Ascending aorta (tissue), 2 donors: ENCODE measurements around the gene ACTG1. TPM values are rescaled to one million over a fixed set of nuclear protein-coding genes. Genes with fewer than 3 reads are reported as not detected.

Experiments
- DNase-seq, 2 donors: peaks; one replicate each; pipeline ENCODE4 v3.0.0-alpha.2; 2019; ENCODE audit warnings: low spot score in 2 of 2
- H3K27ac ChIP-seq, 2 donors: fragments of 200-600 bp; sonication (generic); one replicate each; pipeline ENCODE4 v1.5.1; 2016 to 2017; ENCODE audit warnings: mild to moderate bottlenecking in 1 of 2
- H3K27me3 ChIP-seq: fragments of 200-600 bp; sonication (generic); one replicate; pipeline ENCODE4 v1.5.1; 2017
- H3K36me3 ChIP-seq, 2 donors: fragments of 200-600 bp; sonication (generic); one replicate each; pipeline ENCODE4 v1.5.1; 2016
- H3K4me1 ChIP-seq, 2 donors: fragments of 200-600 bp; sonication (generic); one replicate each; pipeline ENCODE4 v1.5.1; 2016 to 2017; ENCODE audit warnings: mild to moderate bottlenecking in 1 of 2
- H3K4me3 ChIP-seq, 2 donors: fragments of 200-600 bp; sonication (generic); one replicate each; pipeline ENCODE4 v1.5.1; 2016 to 2017; ENCODE audit warnings: mild to moderate bottlenecking in 1 of 2
- H3K9me3 ChIP-seq, 2 donors: fragments of 200-600 bp; sonication (generic); one replicate each; pipeline ENCODE4 v1.5.1; 2016
- CTCF ChIP-seq, 3 experiments: fragments of 200-600 bp in 2 of 3; fragments of 450-650 bp in 1 of 3; sonication (generic) in 2 of 3; IDR thresholded peaks; one replicate each; pipeline ENCODE4 v1.5.1; 2016 to 2019; ENCODE audit warnings: antibody characterized with exemption in 3 of 3, mild to moderate bottlenecking in 1 of 3, moderate library complexity in 1 of 3
- intact Hi-C: fragments of 100-400 bp; cut with DNase I; formaldehyde crosslinking; loops from one replicate; pipeline ENCODE4 v1.15.1; 2023
- total RNA-seq: library from RNA; depleted of rRNA; stranded (reverse); fragments of >200 nt; gene quantifications from one replicate; pipeline ENCODE4 v1.1.0, GENCODE V29; 2016

ACTG1 gene
- total RNA-seq, 1 donor from 2014 or later: 6,075 TPM

- Histone ChIP-seq H3K36me3 (no peaks in the 10 kb centered on the region), H3K27ac (no peak overlapping the region), H3K9me3 (no peaks in the 10 kb centered on the region), H3K4me1 (no peaks in the 10 kb centered on the region), H3K27me3 (no peaks in the 10 kb centered on the region), H3K4me3 (no peak overlapping the region)
- no peak for TF ChIP-seq CTCF (IDR thresholded peaks at IDR 0.05)
- DNase-seq: no peak
- intact Hi-C loops: no loop called here
Observed at GRCh38 chr17:81470270-81470943, 42.2 kb downstream of the ACTG1 start.

GRCh38 chr17:81469266-81469665 is 43.3 kb downstream of the ACTG1 start:
- H3K27me3 ChIP-seq: no peaks in the 10 kb centered on the region
- no peaks in the 10 kb centered on the region for H3K4me1 ChIP-seq
- TF ChIP-seq CTCF (IDR thresholded peaks at IDR 0.05): no peak
- intact Hi-C loops: no loop called here
- H3K4me3 ChIP-seq: no peak overlapping the region
- peaks cover 0 to under 1% of the 10 kb centered on the region in 2 donors for H3K36me3 ChIP-seq
- no peak overlapping the region for H3K27ac ChIP-seq
- DNase-seq: no peak
- H3K9me3 ChIP-seq: no peaks in the 10 kb centered on the region

GRCh38 chr17:81468770-81469121 is 43.9 kb downstream of the ACTG1 start:
- Histone ChIP-seq H3K4me1 (no peaks in the 10 kb centered on the region), H3K9me3 (no peaks in the 10 kb centered on the region), H3K27ac (no peak overlapping the region), H3K4me3 (no peak overlapping the region), H3K27me3 (no peaks in the 10 kb centered on the region), H3K36me3 (peaks cover 0 to 6% of the 10 kb centered on the region in 2 donors)
- no peak for DNase-seq
- TF ChIP-seq CTCF (IDR thresholded peaks at IDR 0.05): no peak
- intact Hi-C loops: no loop called here

- Histone ChIP-seq H3K4me3 (no peak overlapping the region), H3K9me3 (no peaks in the 10 kb centered on the region), H3K27ac (no peak overlapping the region), H3K36me3 (peaks cover 4 to 11% of the 10 kb centered on the region in 2 donors), H3K27me3 (no peaks in the 10 kb centered on the region), H3K4me1 (no peaks in the 10 kb centered on the region)
- intact Hi-C loops: no loop called here
- no peak for TF ChIP-seq CTCF (IDR thresholded peaks at IDR 0.05)
- DNase-seq: no peak
Observed at GRCh38 chr17:81468111-81468769, 44.4 kb downstream of the ACTG1 start.

GRCh38 chr17:81466564-81467472 is 45.8 kb downstream of the ACTG1 start:
- Histone ChIP-seq H3K4me1 (no peaks in the 10 kb centered on the region), H3K27ac (no peak overlapping the region), H3K9me3 (no peaks in the 10 kb centered on the region), H3K36me3 (peaks cover 18 to 25% of the 10 kb centered on the region in 2 donors), H3K27me3 (no peaks in the 10 kb centered on the region), H3K4me3 (no peak overlapping the region)
- intact Hi-C loops: no loop called here
- no peak for TF ChIP-seq CTCF (IDR thresholded peaks at IDR 0.05)
- no peak for DNase-seq
